Fibroblast of lung (primary cell): ENCODE results near the gene GFOD2.

ENCODE experiments used
- EZH2 ChIP-seq: IDR thresholded peaks from 2 replicates; pipeline ENCODE4 v1.5.1; 2012; ENCODE audit warnings: low read length, control low read depth, mild to moderate bottlenecking; ENCODE audit errors: missing control alignments
- TF ChIP-seq, protein P1 (sequence below), 2 donors: IDR thresholded peaks in 1 of 2; conservative IDR thresholded peaks in 1 of 2; 1 replicate in 1 of 2; 2 replicates in 1 of 2; pipeline ENCODE4 v1.5.1; 2011 to 2012; ENCODE audit warnings: low read length in 2 of 2, control low read depth in 1 of 2, inconsistent platforms in 1 of 2, low read depth in 1 of 2, mild to moderate bottlenecking in 1 of 2

- TF ChIP-seq, protein P1, sequence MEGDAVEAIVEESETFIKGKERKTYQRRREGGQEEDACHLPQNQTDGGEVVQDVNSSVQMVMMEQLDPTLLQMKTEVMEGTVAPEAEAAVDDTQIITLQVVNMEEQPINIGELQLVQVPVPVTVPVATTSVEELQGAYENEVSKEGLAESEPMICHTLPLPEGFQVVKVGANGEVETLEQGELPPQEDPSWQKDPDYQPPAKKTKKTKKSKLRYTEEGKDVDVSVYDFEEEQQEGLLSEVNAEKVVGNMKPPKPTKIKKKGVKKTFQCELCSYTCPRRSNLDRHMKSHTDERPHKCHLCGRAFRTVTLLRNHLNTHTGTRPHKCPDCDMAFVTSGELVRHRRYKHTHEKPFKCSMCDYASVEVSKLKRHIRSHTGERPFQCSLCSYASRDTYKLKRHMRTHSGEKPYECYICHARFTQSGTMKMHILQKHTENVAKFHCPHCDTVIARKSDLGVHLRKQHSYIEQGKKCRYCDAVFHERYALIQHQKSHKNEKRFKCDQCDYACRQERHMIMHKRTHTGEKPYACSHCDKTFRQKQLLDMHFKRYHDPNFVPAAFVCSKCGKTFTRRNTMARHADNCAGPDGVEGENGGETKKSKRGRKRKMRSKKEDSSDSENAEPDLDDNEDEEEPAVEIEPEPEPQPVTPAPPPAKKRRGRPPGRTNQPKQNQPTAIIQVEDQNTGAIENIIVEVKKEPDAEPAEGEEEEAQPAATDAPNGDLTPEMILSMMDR (conservative IDR thresholded peaks at IDR 0.05 in 1 of 2, IDR thresholded peaks at IDR 0.05 in 1 of 2; ENCODE audit: low read depth in 1 of 2, low read length in 2 of 2), result no peak
- no peak for TF ChIP-seq EZH2
Measured at GRCh38 chr16:67653789-67654402, 65.2 kb downstream of the GFOD2 start.
